GM23338 (cell line): Measurements from ENCODE around the gene FAM149B1. TPM values are rescaled to one million over a fixed set of nuclear protein-coding genes. Genes with fewer than 3 reads are reported as not detected.
"Not testable (repeated sequence)": the region's sequence is repeated elsewhere in the genome, so short reads cannot be mapped to it uniquely, and the experiment has no call there.

Experiments
- ATAC-seq: fragments of 200-7000 bp; cut with Tn5 transposase; 3 replicates; pipeline ENCODE4 v1.9.1; 2020
- DNase-seq: peaks from one replicate; pipeline ENCODE4 v3.0.0-alpha.2; 2015; ENCODE audit warnings: low spot score
- H2AFZ ChIP-seq: fragments of 200-600 bp; sonication (generic); 2 replicates; pipeline ENCODE4 v1.8.0; 2016; ENCODE audit warnings: antibody characterized with exemption, mild to moderate bottlenecking, moderate library complexity
- H3F3A ChIP-seq: fragments of 200-600 bp; sonication (generic); replicated peaks from 2 replicates; pipeline ENCODE4 v1.8.0; 2017; ENCODE audit warnings: antibody characterized with exemption, mixed run types, low read depth
- H3K27ac ChIP-seq: fragments of 200-600 bp; sonication (generic); 2 replicates; pipeline ENCODE4 v1.6.1; 2016; ENCODE audit warnings: low read depth
- H3K27me3 ChIP-seq: fragments of 200-600 bp; sonication (generic); 2 replicates; pipeline ENCODE4 v1.8.0; 2016; ENCODE audit warnings: mild to moderate bottlenecking, mixed run types, moderate library complexity; ENCODE audit not compliant: insufficient read depth
- H3K36me3 ChIP-seq: fragments of 200-600 bp; sonication (generic); 2 replicates; pipeline ENCODE4 v1.8.0; 2016; ENCODE audit warnings: mild to moderate bottlenecking; ENCODE audit not compliant: insufficient read depth
- H3K4me1 ChIP-seq: fragments of 200-600 bp; sonication (generic); 2 replicates; pipeline ENCODE4 v1.8.0; 2016; ENCODE audit warnings: mild to moderate bottlenecking, moderate library complexity; ENCODE audit not compliant: insufficient read depth
- H3K4me2 ChIP-seq: fragments of 200-600 bp; sonication (generic); 2 replicates; pipeline ENCODE4 v1.7.1; 2017; ENCODE audit warnings: mixed run types
- H3K4me3 ChIP-seq: fragments of 200-600 bp; sonication (generic); 2 replicates; pipeline ENCODE4 v1.6.1; 2016; ENCODE audit warnings: mixed run types
- H3K79me2 ChIP-seq: fragments of 200-600 bp; sonication (generic); replicated peaks from 2 replicates; pipeline ENCODE4 v1.8.0; 2017; ENCODE audit warnings: mild to moderate bottlenecking; ENCODE audit not compliant: insufficient read depth
- H3K9me2 ChIP-seq: fragments of 200-600 bp; sonication (generic); 2 replicates; pipeline ENCODE4 v1.8.0; 2017; ENCODE audit not compliant: insufficient read depth
- H4K20me1 ChIP-seq: fragments of 200-600 bp; sonication (generic); replicated peaks from 2 replicates; pipeline ENCODE4 v1.8.0; 2017; ENCODE audit warnings: mild to moderate bottlenecking; ENCODE audit not compliant: insufficient read depth
- H3K27ac Mint-ChIP-seq: 2 replicates; pipeline ENCODE4 v1.8.0; 2020; ENCODE audit warnings: inconsistent platforms, mild to moderate bottlenecking, moderate library complexity, mixed read lengths
- H3K27me3 Mint-ChIP-seq: 3 replicates; pipeline ENCODE4 v1.8.0; 2022; ENCODE audit warnings: low read depth, mild to moderate bottlenecking, moderate library complexity, mixed read lengths, inconsistent platforms; ENCODE audit not compliant: insufficient read depth, poor library complexity
- H3K36me3 Mint-ChIP-seq: 3 replicates; pipeline ENCODE4 v1.8.0; 2021; ENCODE audit warnings: low read depth, mild to moderate bottlenecking, inconsistent platforms, moderate library complexity, mixed read lengths
- H3K4me1 Mint-ChIP-seq: 3 replicates; pipeline ENCODE4 v1.8.0; 2020; ENCODE audit warnings: mild to moderate bottlenecking, inconsistent platforms, mixed read lengths
- H3K4me3 Mint-ChIP-seq: 3 replicates; pipeline ENCODE4 v1.8.0; 2021; ENCODE audit warnings: moderate library complexity, mild to moderate bottlenecking, inconsistent platforms, mixed read lengths
- H3K9me3 Mint-ChIP-seq: 3 replicates; pipeline ENCODE4 v1.8.0; 2020; ENCODE audit warnings: moderate library complexity, mild to moderate bottlenecking, inconsistent platforms, mixed read lengths
- CTCF ChIP-seq, 2 experiments: fragments of 200-600 bp in 1 of 2; sonication (generic) in 1 of 2; conservative IDR thresholded peaks; 2 replicates each; pipeline versions ENCODE4 v1.5.1 to v1.6.1; 2016 to 2017; ENCODE audit warnings: antibody characterized with exemption in 2 of 2, low read depth in 2 of 2, mild to moderate bottlenecking in 2 of 2, moderate library complexity in 1 of 2
- JUNB ChIP-seq: IDR thresholded peaks from one replicate; pipeline ENCODE4 v1.6.1; 2016; ENCODE audit warnings: antibody characterized with exemption; ENCODE audit not compliant: unreplicated experiment
- STAT1 ChIP-seq: IDR thresholded peaks from one replicate; pipeline ENCODE4 v1.6.1; 2016; ENCODE audit warnings: antibody characterized with exemption; ENCODE audit not compliant: unreplicated experiment
- polyA plus RNA-seq: library from polyadenylated mRNA; unstranded; fragments of >200 nt; fragmentation: Nextera tagmentation; extraction: Ambion mirVana; gene quantifications from 2 replicates; pipeline ENCODE4 v1.2.1, GENCODE V29; 2016
- total RNA-seq: library from RNA; depleted of rRNA; stranded (reverse); fragments of >200 nt; shearing (Covaris generic); gene quantifications from 2 replicates; pipeline ENCODE4 v1.2.3, GENCODE V29; 2014
- TF ChIP-seq, protein P1 (sequence below): IDR thresholded peaks from one replicate; pipeline ENCODE4 v1.6.1; 2018; ENCODE audit warnings: antibody characterized with exemption; ENCODE audit not compliant: unreplicated experiment

FAM149B1 gene
- total and polyA plus RNA-seq, 2 experiments from 2014 or later: 11.2 to 19.3 TPM

GRCh38 chr10:73253225-73253555, 85.3 kb downstream of the FAM149B1 start:
- H3K36me3 Mint-ChIP-seq: peaks cover 37% of the 10 kb centered on the region
- H3K4me1 Mint-ChIP-seq: peaks cover 6% of the 10 kb centered on the region; the same call in 2 of the 3 replicates
- Histone ChIP-seq H3K9me2 (no peaks in the 10 kb centered on the region), H3K79me2 (peaks cover 55% of the 10 kb centered on the region), H3K27me3 (no peaks in the 10 kb centered on the region), H3K27ac (peak overlapping the region; percentile 96), H2AFZ (peak overlapping the region; percentile 57; the same call in 1 of the 2 replicates), H3K4me1 (peaks cover 17% of the 10 kb centered on the region), H4K20me1 (no peaks in the 10 kb centered on the region), H3F3A (peaks cover 9% of the 10 kb centered on the region), H3K4me2 (peak overlapping the region; percentile 94), H3K36me3 (peaks cover 21% of the 10 kb centered on the region), H3K4me3 (peak overlapping the region; percentile 78)
- TF ChIP-seq STAT1: no peak
- TF ChIP-seq CTCF (conservative IDR thresholded peaks at IDR 0.05; ENCODE audit: low read depth in 2 of 2): 0 out of 4 replicates have a peak, but pooled peaks have one; percentile 5 to 17
- no peak for TF ChIP-seq JUNB
- TF ChIP-seq, protein P1, sequence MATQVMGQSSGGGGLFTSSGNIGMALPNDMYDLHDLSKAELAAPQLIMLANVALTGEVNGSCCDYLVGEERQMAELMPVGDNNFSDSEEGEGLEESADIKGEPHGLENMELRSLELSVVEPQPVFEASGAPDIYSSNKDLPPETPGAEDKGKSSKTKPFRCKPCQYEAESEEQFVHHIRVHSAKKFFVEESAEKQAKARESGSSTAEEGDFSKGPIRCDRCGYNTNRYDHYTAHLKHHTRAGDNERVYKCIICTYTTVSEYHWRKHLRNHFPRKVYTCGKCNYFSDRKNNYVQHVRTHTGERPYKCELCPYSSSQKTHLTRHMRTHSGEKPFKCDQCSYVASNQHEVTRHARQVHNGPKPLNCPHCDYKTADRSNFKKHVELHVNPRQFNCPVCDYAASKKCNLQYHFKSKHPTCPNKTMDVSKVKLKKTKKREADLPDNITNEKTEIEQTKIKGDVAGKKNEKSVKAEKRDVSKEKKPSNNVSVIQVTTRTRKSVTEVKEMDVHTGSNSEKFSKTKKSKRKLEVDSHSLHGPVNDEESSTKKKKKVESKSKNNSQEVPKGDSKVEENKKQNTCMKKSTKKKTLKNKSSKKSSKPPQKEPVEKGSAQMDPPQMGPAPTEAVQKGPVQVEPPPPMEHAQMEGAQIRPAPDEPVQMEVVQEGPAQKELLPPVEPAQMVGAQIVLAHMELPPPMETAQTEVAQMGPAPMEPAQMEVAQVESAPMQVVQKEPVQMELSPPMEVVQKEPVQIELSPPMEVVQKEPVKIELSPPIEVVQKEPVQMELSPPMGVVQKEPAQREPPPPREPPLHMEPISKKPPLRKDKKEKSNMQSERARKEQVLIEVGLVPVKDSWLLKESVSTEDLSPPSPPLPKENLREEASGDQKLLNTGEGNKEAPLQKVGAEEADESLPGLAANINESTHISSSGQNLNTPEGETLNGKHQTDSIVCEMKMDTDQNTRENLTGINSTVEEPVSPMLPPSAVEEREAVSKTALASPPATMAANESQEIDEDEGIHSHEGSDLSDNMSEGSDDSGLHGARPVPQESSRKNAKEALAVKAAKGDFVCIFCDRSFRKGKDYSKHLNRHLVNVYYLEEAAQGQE: no peak
- H3K27me3 Mint-ChIP-seq: peaks cover 9% of the 10 kb centered on the region
- H3K4me3 Mint-ChIP-seq: peak overlapping the region; percentile 99
- peak; percentile 29 for ATAC-seq
- peak; percentile 34 for DNase-seq
- peak overlapping the region; percentile 99 for H3K27ac Mint-ChIP-seq
- H3K9me3 Mint-ChIP-seq: peaks cover 2% of the 10 kb centered on the region; the same call in 1 of the 3 replicates

- H3F3A ChIP-seq, H3K4me1 ChIP-seq, H3K36me3 Mint-ChIP-seq, H3K27ac ChIP-seq, H4K20me1 ChIP-seq, H3K27me3 ChIP-seq, H2AFZ ChIP-seq, H3K4me3 Mint-ChIP-seq, H3K27ac Mint-ChIP-seq, H3K9me2 ChIP-seq, H3K4me3 ChIP-seq, H3K4me2 ChIP-seq, H3K4me1 Mint-ChIP-seq, H3K36me3 ChIP-seq, H3K27me3 Mint-ChIP-seq, ATAC-seq: not testable (repeated sequence)
- peaks cover 14% of the 10 kb centered on the region for H3K9me3 Mint-ChIP-seq
- DNase-seq: peak; percentile 33
- peaks cover 10% of the 10 kb centered on the region for H3K79me2 ChIP-seq
Measured at GRCh38 chr10:73258612-73259011, 90.7 kb downstream of the FAM149B1 start.
